Activated CD4-positive, alpha-beta T cell treated with anti-CD3 and anti-CD28 coated beads, Interleukin-2, amount 50 U/mL, for 24 hours (primary cell): ENCODE results near the gene PLEKHA8.

ENCODE experiments used
- DNase-seq, 2 donors: peaks; one replicate each; pipeline ENCODE4 v3.0.0-alpha.2; 2020; ENCODE audit warnings: low read depth in 1 of 2, low spot score in 1 of 2

Gene PLEKHA8

GRCh38 chr7:30143748-30144251 lies 115.6 kb downstream of the PLEKHA8 start:
- DNase-seq, result no peak

- DNase-seq, result no peak
These were observed 116.6 kb downstream of the PLEKHA8 start for GRCh38 chr7:30144657-30145306.

GRCh38 chr7:30145426-30145970 lies 117.3 kb downstream of the PLEKHA8 start:
- DNase-seq, result no peak

GRCh38 chr7:30146127-30146612 lies 118.0 kb downstream of the PLEKHA8 start:
- no peak for DNase-seq

- no peak for DNase-seq
These were observed 119.0 kb downstream of the PLEKHA8 start for GRCh38 chr7:30147223-30147622.

- no peak for DNase-seq
These were observed 119.6 kb downstream of the PLEKHA8 start for GRCh38 chr7:30147785-30148184.

GRCh38 chr7:30148426-30148825 lies 120.2 kb downstream of the PLEKHA8 start:
- no peak for DNase-seq

GRCh38 chr7:30148951-30149459 lies 120.8 kb downstream of the PLEKHA8 start:
- DNase-seq, result no peak

GRCh38 chr7:30149640-30150272 lies 121.5 kb downstream of the PLEKHA8 start:
- no peak for DNase-seq

GRCh38 chr7:30150711-30151110 lies 122.5 kb downstream of the PLEKHA8 start:
- DNase-seq, result no peak

GRCh38 chr7:30154111-30154587 lies 125.9 kb downstream of the PLEKHA8 start:
- no peak for DNase-seq

- DNase-seq, result no peak
These were observed 127.3 kb downstream of the PLEKHA8 start for GRCh38 chr7:30155481-30155880.

- DNase-seq, result no peak
These were observed 129.0 kb downstream of the PLEKHA8 start for GRCh38 chr7:30157204-30157603.

GRCh38 chr7:30159163-30159562 lies 131.0 kb downstream of the PLEKHA8 start:
- no peak for DNase-seq

GRCh38 chr7:30159698-30160143 lies 131.5 kb downstream of the PLEKHA8 start:
- DNase-seq, result no peak

- DNase-seq, result no peak
These were observed 132.1 kb downstream of the PLEKHA8 start for GRCh38 chr7:30160329-30160728.

- no peak for DNase-seq
These were observed 133.9 kb downstream of the PLEKHA8 start for GRCh38 chr7:30162133-30162532.

- no peak for DNase-seq
These were observed 134.5 kb downstream of the PLEKHA8 start for GRCh38 chr7:30162622-30163124.

- no peak for DNase-seq
These were observed 135.2 kb downstream of the PLEKHA8 start for GRCh38 chr7:30163231-30163894.

- DNase-seq, result no peak
These were observed 136.4 kb downstream of the PLEKHA8 start for GRCh38 chr7:30164567-30164966.

- no peak for DNase-seq
These were observed 137.4 kb downstream of the PLEKHA8 start for GRCh38 chr7:30165590-30165989.
